Liver (tissue), 9 donors: ENCODE results near the gene STAT6. TPM values are rescaled to one million over a fixed set of nuclear protein-coding genes. Genes with fewer than 3 reads are reported as not detected.

Experiments
- DNase-seq: peaks from one replicate; pipeline ENCODE4 v3.0.0-alpha.2; 2017; ENCODE audit warnings: low spot score
- H3K27ac ChIP-seq, 2 donors: one replicate each; pipeline ENCODE4 v1.7.0; 2013; ENCODE audit warnings: inconsistent platforms in 2 of 2, low read length in 2 of 2, control low read depth in 1 of 2, low read depth in 1 of 2, mild to moderate bottlenecking in 1 of 2
- H3K27me3 ChIP-seq, 4 donors: one replicate each; pipeline versions ENCODE4 v1.6.1 to v1.7.0; 2013; ENCODE audit warnings: low read length in 3 of 4, inconsistent platforms in 1 of 4, mild to moderate bottlenecking in 1 of 4, moderate library complexity in 1 of 4; ENCODE audit not compliant: control insufficient read depth in 4 of 4, insufficient read depth in 4 of 4
- H3K36me3 ChIP-seq, 4 donors: one replicate each; pipeline versions ENCODE4 v1.6.1 to v1.7.0; 2013; ENCODE audit warnings: low read length in 3 of 4, mild to moderate bottlenecking in 3 of 4, low read depth in 1 of 4, moderate library complexity in 1 of 4; ENCODE audit not compliant: control insufficient read depth in 4 of 4, insufficient read depth in 3 of 4
- H3K4me1 ChIP-seq, 4 donors: one replicate each; pipeline versions ENCODE4 v1.6.1 to v1.7.0; 2013; ENCODE audit warnings: low read length in 3 of 4, mild to moderate bottlenecking in 3 of 4, moderate library complexity in 1 of 4; ENCODE audit not compliant: control insufficient read depth in 4 of 4, insufficient read depth in 4 of 4
- H3K4me3 ChIP-seq, 3 donors: one replicate each; pipeline versions ENCODE4 v1.6.1 to v1.7.0; 2013; ENCODE audit warnings: low read length in 3 of 3, control low read depth in 1 of 3, low read depth in 1 of 3, mild to moderate bottlenecking in 1 of 3
- H3K9ac ChIP-seq, 2 donors: one replicate each; pipeline ENCODE4 v1.7.0; 2013; ENCODE audit warnings: low read length in 2 of 2, mild to moderate bottlenecking in 2 of 2, moderate library complexity in 2 of 2, control low read depth in 1 of 2, low read depth in 1 of 2
- H3K9me3 ChIP-seq, 4 donors: one replicate each; pipeline versions ENCODE4 v1.6.1 to v1.7.0; 2013; ENCODE audit warnings: low read length in 3 of 4; ENCODE audit not compliant: control insufficient read depth in 4 of 4
- ATF3 ChIP-seq: IDR thresholded peaks from 2 replicates; pipeline ENCODE4 v1.6.1; 2016; ENCODE audit warnings: antibody characterized with exemption
- CTCF ChIP-seq: fragments of 150-350 bp; IDR thresholded peaks from 2 replicates; pipeline ENCODE4 v1.5.1; 2017; ENCODE audit warnings: improper control_type of control experiment, low read depth, low read length; ENCODE audit not compliant: missing input control
- EGR1 ChIP-seq, 2 donors: IDR thresholded peaks; 2 replicates each; pipeline ENCODE4 v1.6.1; 2016 to 2018; ENCODE audit warnings: antibody characterized with exemption in 2 of 2, low read depth in 2 of 2
- FOXA1 ChIP-seq: IDR thresholded peaks from 2 replicates; pipeline ENCODE4 v1.6.1; 2016; ENCODE audit warnings: antibody characterized with exemption
- FOXA2 ChIP-seq: IDR thresholded peaks from 2 replicates; pipeline ENCODE4 v1.6.1; 2016; ENCODE audit warnings: antibody characterized with exemption
- GABPA ChIP-seq, 2 donors: IDR thresholded peaks in 1 of 2; conservative IDR thresholded peaks in 1 of 2; 2 replicates each; pipeline ENCODE4 v1.6.1; 2016; ENCODE audit warnings: antibody characterized with exemption in 2 of 2, mild to moderate bottlenecking in 1 of 2, moderate library complexity in 1 of 2
- HNF4A ChIP-seq, 2 donors: conservative IDR thresholded peaks; 2 replicates each; pipeline ENCODE4 v1.6.1; 2016; ENCODE audit warnings: antibody characterized with exemption in 2 of 2, mild to moderate bottlenecking in 2 of 2
- HNF4G ChIP-seq: IDR thresholded peaks from 2 replicates; pipeline ENCODE4 v1.6.1; 2016; ENCODE audit warnings: antibody characterized with exemption
- JUND ChIP-seq, 2 donors: IDR thresholded peaks; 2 replicates each; pipeline ENCODE4 v1.6.1; 2016; ENCODE audit warnings: antibody characterized with exemption in 2 of 2
- MAX ChIP-seq: IDR thresholded peaks from 2 replicates; pipeline ENCODE4 v1.6.1; 2016; ENCODE audit warnings: antibody characterized with exemption
- NR2F2 ChIP-seq: IDR thresholded peaks from 2 replicates; pipeline ENCODE4 v1.6.1; 2016; ENCODE audit warnings: antibody characterized with exemption
- RAD21 ChIP-seq, 2 donors: IDR thresholded peaks; 2 replicates each; pipeline ENCODE4 v1.6.1; 2016; ENCODE audit warnings: antibody characterized with exemption in 2 of 2, mild to moderate bottlenecking in 2 of 2
- REST ChIP-seq: IDR thresholded peaks from 2 replicates; pipeline ENCODE4 v1.6.1; 2016; ENCODE audit warnings: antibody characterized with exemption, mild to moderate bottlenecking
- RXRA ChIP-seq, 2 donors: IDR thresholded peaks; 2 replicates each; pipeline ENCODE4 v1.6.1; 2017 to 2018; ENCODE audit warnings: antibody characterized with exemption in 2 of 2, mild to moderate bottlenecking in 1 of 2
- SP1 ChIP-seq: IDR thresholded peaks from 2 replicates; pipeline ENCODE4 v1.6.1; 2018; ENCODE audit warnings: antibody characterized with exemption, mild to moderate bottlenecking
- TAF1 ChIP-seq: conservative IDR thresholded peaks from 2 replicates; pipeline ENCODE4 v1.6.1; 2016; ENCODE audit warnings: antibody characterized with exemption, mild to moderate bottlenecking
- YY1 ChIP-seq: IDR thresholded peaks from 2 replicates; pipeline ENCODE4 v1.6.1; 2016; ENCODE audit warnings: antibody characterized with exemption, mild to moderate bottlenecking
- ZBTB33 ChIP-seq: IDR thresholded peaks from 2 replicates; pipeline ENCODE4 v1.6.1; 2016; ENCODE audit warnings: antibody characterized with exemption
- WGBS: extraction: QIAGEN DNeasy Blood & Tissue Kit; methylation state at CpG from one replicate; pipeline ENCODE4 v1.1.7; 2013; 5-methylcytosine and 5-hydroxymethylcytosine counted together
- polyA plus RNA-seq, 2 donors: library from polyadenylated mRNA; stranded (reverse) in 1 of 2; unstranded in 1 of 2; fragments of 200-250 nt in 1 of 2; fragments of >200 nt in 1 of 2; fragmentation: Nextera tagmentation in 1 of 2; extraction: Ambion mirVana in 1 of 2; gene quantifications; one replicate each; pipeline versions ENCODE4 v1.2.1 to v1.2.3, GENCODE V29; 2013 to 2015
- total RNA-seq, 2 donors: library from RNA; depleted of rRNA; stranded (reverse); fragments of >200 nt; gene quantifications; one replicate each; pipeline ENCODE4 v1.2.3, GENCODE V29; 2014
- donor health status: healthy.
- donor health status: healthy.
- donor health status: healthy.
- donor health status: healthy.
- donor health status: healthy.

Gene STAT6
- total and polyA plus RNA-seq, 4 donors: 27.4 to 57.4 (median 43.6) TPM

GRCh38 chr12:57091638-57092528 lies 19.3 kb downstream of the STAT6 start:
- WGBS: 86% methylated on average over 25 of the region's 25 CpGs
- TF ChIP-seq JUND (IDR thresholded peaks at IDR 0.05) (no peak), RXRA (IDR thresholded peaks at IDR 0.05) (no peak), NR2F2 (no peak), HNF4G (no peak), HNF4A (conservative IDR thresholded peaks at IDR 0.05) (no peak), FOXA2 (no peak), SP1 (no peak), YY1 (no peak), MAX (no peak), GABPA (IDR thresholded peaks at IDR 0.05 in 1 of 2, conservative IDR thresholded peaks at IDR 0.05 in 1 of 2) (no peak), ZBTB33 (no peak), ATF3 (no peak), EGR1 (IDR thresholded peaks at IDR 0.05; ENCODE audit: low read depth in 2 of 2) (no peak), TAF1 (no peak), FOXA1 (no peak), REST (no peak), RAD21 (IDR thresholded peaks at IDR 0.05) (no peak), CTCF (no peak)
- Histone ChIP-seq H3K9ac (no peak overlapping the region), H3K36me3 (peaks cover 13 to 37% (median 25%) of the 10 kb centered on the region in 4 donors), H3K4me3 (no peak overlapping the region), H3K27ac (no peak overlapping the region), H3K4me1 (peaks cover 9 to 56% (median 28%) of the 10 kb centered on the region in 4 donors), H3K27me3 (no peaks in the 10 kb centered on the region), H3K9me3 (no peaks in the 10 kb centered on the region)
- no peak for DNase-seq
